Effector memory CD4-positive, alpha-beta T cell (primary cell): ENCODE measurements around the gene HCN2.
A peak's percentile ranks its signal among the peaks of the same experiment; 100 is the strongest.

Source experiments
- DNase-seq, 3 donors: peaks; one replicate each; pipeline ENCODE4 v3.0.0-alpha.2; 2020
- H3K27ac ChIP-seq: 2 replicates; pipeline ENCODE4 v1.7.0; 2013; ENCODE audit warnings: mild to moderate bottlenecking, low read length, moderate library complexity; ENCODE audit not compliant: insufficient read depth, poor library complexity, severe bottlenecking
- H3K27me3 ChIP-seq: replicated peaks from 2 replicates; pipeline ENCODE4 v1.7.0; 2013; ENCODE audit warnings: mild to moderate bottlenecking, low read length; ENCODE audit not compliant: insufficient read depth, control insufficient read depth, poor library complexity, severe bottlenecking
- H3K36me3 ChIP-seq: 2 replicates; pipeline ENCODE4 v1.7.0; 2013; ENCODE audit warnings: mild to moderate bottlenecking, low read length, moderate library complexity; ENCODE audit not compliant: control insufficient read depth, insufficient read depth
- H3K4me1 ChIP-seq: 2 replicates; pipeline ENCODE4 v1.7.0; 2013; ENCODE audit warnings: low read length, mild to moderate bottlenecking; ENCODE audit not compliant: control insufficient read depth, insufficient read depth, poor library complexity, severe bottlenecking
- H3K4me3 ChIP-seq: 2 replicates; pipeline ENCODE4 v1.7.0; 2013; ENCODE audit warnings: low read length, low read depth, mild to moderate bottlenecking; ENCODE audit not compliant: insufficient read depth, poor library complexity, severe bottlenecking
- H3K9me3 ChIP-seq: 2 replicates; pipeline ENCODE4 v1.7.0; 2013; ENCODE audit warnings: mild to moderate bottlenecking, low read length, moderate library complexity; ENCODE audit not compliant: control insufficient read depth

HCN2 gene

GRCh38 chr19:663682-664117 lies 74.0 kb downstream of the HCN2 start:
- no peak for DNase-seq
- peak overlapping the region; percentile 23 for H3K4me3 ChIP-seq
- peaks cover under 1% of the 10 kb centered on the region for H3K36me3 ChIP-seq
- no peaks in the 10 kb centered on the region for H3K9me3 ChIP-seq
- H3K27me3 ChIP-seq: no peaks in the 10 kb centered on the region
- peak overlapping the region; percentile 74 for H3K27ac ChIP-seq
- H3K4me1 ChIP-seq: peaks cover 32% of the 10 kb centered on the region

GRCh38 chr19:664913-665443 lies 75.3 kb downstream of the HCN2 start:
- H3K27ac ChIP-seq: no peak overlapping the region
- no peak overlapping the region for H3K4me3 ChIP-seq
- no peaks in the 10 kb centered on the region for H3K9me3 ChIP-seq
- no peaks in the 10 kb centered on the region for H3K27me3 ChIP-seq
- H3K4me1 ChIP-seq: peaks cover 19% of the 10 kb centered on the region
- peak; percentile 68 to 75 (median 69) for DNase-seq
- no peaks in the 10 kb centered on the region for H3K36me3 ChIP-seq
